SH-SY5Y (cell line): ENCODE measurements around the gene PTPRG.
A peak's percentile ranks its signal among the peaks of the same experiment; 100 is the strongest.

ENCODE experiments used
- GATA2 ChIP-seq: IDR thresholded peaks from 2 replicates; pipeline ENCODE4 v1.6.1; 2011; ENCODE audit warnings: mild to moderate bottlenecking, low read depth, low read length
- GATA3 ChIP-seq: IDR thresholded peaks from 2 replicates; pipeline ENCODE4 v1.6.1; 2011; ENCODE audit warnings: low read depth, mild to moderate bottlenecking, low read length, moderate library complexity

Gene PTPRG

DNA sequence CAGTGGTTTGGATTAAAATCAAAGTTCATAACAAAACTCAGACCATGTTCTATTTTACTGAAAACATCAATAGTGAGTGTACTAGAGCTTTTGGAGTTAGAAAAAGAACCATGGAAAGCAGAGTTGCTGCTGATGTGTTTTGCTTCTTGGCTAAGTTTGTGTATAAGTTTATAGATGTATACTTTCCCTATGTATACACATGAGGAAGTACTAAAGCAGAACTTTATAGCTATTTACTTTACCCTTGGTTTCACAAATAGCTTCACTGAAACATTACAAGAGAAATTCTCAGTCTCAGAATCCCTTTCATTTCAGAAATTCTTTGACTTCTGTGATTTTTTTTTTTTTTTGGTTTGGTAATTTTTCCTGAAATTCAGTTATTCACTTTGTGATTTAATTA lies 229.0 kb downstream of the PTPRG start:
- TF ChIP-seq GATA3 (no peak), GATA2 (no peak)

DNA sequence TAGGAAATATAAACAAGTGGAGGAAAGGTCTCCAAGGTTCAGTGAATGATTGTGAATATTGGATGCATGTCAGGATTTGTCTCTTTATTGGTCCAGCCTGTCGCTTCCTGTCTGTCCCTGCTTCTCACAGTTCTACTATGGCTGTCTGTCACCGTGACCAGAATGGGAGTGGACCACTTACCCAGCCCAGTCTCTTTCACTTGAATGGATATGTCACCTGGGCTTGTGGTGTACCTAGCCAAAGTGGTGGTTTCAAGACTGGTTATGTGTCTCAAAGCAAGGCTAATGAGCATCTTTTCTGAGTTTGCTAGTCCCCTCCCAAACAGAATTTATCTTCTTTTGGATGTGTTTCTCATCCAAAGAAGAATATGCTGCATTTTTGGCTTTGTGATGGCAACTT lies 231.7 kb downstream of the PTPRG start:
- TF ChIP-seq GATA3 (no peak), GATA2 (no peak)

DNA sequence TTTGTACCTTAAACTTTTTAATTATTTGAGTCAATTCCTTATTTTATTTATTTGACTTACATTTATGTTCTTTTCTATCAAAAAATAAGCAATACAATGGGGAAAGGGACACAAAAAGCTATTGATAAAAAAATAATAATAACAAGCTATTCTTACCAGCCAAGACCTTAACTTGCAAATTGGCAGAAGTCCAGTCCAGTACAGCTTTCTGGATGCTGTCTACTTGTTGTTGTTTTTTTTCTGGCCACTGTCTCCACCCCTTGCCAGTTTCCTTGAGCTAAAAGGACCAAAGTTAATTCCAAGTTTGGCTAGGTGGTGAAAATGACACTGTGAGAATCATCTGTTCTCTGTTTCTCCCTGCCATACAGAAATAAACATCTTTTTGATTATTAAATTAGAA lies 232.2 kb downstream of the PTPRG start:
- TF ChIP-seq GATA3 (no peak), GATA2 (no peak)

DNA sequence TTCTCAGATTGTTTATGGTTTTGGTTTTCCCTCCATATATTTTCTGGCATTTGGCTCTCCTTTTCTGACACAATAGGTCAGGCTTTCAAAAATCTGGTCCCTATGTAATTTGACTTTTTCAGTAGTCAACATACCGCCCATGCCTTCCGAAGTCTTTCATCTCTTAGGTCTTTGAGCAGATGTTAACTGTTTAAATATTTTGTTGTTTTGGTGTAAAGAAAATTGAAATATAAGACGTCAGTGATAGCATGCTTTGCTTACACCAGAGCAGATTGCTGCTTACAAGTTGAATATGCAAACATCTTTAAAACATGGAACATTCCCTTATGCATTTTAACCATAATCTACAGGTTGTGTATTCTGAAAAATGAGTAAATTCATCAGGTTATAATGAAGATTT lies 233.0 kb downstream of the PTPRG start:
- no peak for TF ChIP-seq GATA3
- no peak for TF ChIP-seq GATA2

DNA sequence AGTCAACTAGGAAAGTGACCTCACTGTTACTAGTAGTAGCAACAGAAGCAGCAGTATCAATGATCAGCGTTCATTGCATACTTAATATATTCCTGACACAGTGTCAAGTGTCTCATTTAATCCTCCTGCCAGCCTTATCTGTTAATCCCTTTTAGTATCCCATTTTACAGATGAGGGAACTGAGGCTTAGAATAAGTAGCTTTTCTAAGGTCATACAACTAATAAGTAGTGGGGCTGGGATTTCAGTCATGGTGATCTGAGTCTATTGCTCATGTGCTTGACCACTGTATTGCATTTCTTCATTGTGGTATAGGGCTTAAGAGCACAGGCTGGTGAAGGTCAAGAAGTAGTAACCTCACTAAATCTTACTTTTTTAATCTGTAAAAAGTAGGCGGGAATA lies 233.6 kb downstream of the PTPRG start:
- TF ChIP-seq GATA3 = no peak
- no peak for TF ChIP-seq GATA2

DNA sequence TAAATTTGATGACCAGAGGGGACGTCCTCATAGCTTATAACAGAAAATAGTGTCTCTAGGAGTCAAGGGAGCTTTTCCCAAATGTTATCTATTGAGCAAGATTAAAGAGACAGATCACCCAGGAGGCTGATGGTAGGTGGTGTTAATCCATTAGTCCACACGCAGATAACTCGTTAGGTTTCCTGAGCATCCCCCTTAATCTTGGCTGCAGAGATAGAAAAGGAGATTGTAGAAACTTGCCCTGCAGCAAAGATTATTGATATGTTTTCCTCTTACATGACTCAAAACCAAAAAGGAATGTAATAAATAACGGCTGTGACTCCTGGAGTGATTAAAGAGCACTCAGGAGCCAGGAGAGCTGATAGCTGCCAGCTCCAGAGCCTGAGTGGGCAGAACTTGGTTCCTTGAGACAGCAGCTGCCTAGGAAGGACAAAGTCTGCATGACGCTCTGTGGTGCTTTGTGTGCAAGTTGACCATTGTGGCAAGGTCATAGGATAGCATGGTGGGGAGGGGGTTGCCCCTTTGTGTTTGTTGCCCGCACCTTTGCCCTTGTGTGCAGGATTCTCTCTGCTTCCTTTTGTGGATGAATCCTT lies 234.8 kb downstream of the PTPRG start:
- TF ChIP-seq GATA3 (no peak), GATA2 (peak; percentile 55)

DNA sequence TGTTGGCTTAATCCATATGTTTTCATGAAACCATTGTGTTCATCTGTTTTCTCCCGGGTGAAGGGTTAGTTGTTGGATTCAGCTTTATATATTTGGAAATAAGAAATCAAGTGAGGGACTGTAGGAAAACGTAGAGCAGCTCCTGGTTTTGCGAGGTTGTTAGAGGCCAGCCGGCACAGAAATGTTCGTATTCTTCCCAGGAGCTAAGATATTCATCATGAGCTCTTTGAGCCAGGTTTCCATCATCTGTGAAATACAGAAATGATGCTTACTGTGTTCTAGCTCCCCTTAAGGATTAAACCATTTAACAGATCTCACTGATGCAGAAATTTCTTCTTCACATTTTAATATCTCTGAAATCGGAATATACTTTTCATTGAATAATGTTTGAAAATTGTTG lies 235.5 kb downstream of the PTPRG start:
- no peak for TF ChIP-seq GATA3
- no peak for TF ChIP-seq GATA2

DNA sequence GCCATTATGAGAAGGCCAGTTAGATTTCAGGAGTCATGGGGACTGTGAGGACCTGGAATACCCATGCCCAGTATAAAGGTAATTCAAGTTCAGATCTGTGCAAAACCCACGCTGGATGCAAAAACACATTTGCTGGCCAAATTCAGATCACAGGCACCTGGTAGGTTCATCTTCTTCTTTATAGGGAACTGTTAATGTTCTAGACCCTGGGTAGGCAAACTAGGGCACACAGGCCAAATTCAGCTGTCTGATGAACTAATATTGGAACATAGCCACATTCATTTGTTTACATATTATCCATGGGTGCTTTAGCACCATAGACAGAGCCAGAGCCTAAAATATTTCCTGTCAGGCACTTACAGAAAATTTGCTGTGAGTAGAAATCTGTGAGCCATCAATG lies 241.4 kb downstream of the PTPRG start:
- TF ChIP-seq GATA2 = no peak
- no peak for TF ChIP-seq GATA3

DNA sequence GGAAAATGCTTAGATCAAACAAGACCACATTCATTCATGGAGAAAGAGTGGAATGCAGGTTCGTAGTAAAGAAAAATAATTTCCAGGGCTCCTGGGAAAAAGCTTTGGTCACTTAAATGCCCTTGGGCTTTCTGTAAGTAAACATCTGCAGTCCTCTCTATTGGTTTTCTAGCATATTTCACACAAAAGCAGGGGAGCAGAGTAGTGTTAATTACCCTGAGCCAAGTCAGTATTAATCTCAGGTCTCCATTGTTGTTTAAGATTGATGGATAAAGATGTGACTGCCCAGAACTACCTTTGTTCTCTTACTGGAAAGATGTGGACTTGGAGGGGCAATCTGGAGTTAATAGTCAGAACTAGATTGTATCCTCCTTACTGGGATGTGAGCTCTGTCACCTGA lies 242.6 kb downstream of the PTPRG start:
- no peak for TF ChIP-seq GATA3
- TF ChIP-seq GATA2 = no peak

DNA sequence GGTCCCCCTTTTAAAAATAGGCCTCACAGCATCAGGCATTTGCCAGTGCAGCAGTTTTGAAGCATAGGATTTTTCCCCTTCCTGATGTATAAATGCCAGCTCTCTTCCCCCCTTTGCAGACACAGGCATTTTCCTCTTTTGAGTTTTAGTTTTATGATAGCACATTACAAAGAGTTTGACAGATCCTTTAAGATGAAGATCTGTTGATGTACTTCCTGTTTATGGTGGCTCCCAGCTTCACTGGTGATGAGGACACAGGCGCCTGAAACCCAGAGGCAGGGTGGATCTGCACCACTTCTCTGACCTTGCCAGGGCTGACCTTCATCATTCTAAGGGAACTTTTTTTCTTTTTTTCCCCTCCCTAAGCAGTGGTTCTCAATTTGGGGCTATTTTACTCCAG lies 243.4 kb downstream of the PTPRG start:
- no peak for TF ChIP-seq GATA2
- TF ChIP-seq GATA3 = no peak

DNA sequence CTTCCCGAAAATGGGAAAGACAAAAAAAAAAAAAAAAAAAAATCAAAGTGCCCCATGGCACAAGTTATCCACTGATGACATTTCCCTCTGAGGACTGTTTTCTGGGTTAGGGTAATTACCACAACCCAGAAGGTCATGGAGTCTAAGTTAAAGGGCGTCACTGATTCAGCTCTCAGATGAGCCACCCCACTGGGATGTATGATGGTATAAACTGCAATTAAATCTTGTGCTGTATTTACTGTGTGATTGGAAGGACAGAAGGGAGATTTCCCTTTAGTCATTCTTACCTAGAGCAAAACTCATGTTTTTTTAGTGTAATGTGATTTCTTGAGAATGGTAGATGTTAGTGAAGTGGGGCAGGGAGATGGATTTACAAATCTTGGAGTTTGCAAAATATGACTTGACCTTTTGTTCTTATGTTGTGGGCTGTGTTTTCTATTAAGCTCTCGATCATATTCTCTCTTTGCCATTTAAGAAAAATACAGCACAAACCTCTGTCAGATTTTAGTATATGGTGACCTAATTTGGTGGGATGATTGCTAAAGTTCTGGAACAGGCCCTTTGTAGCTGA lies 244.2 kb downstream of the PTPRG start:
- TF ChIP-seq GATA3 (no peak), GATA2 (no peak)

DNA sequence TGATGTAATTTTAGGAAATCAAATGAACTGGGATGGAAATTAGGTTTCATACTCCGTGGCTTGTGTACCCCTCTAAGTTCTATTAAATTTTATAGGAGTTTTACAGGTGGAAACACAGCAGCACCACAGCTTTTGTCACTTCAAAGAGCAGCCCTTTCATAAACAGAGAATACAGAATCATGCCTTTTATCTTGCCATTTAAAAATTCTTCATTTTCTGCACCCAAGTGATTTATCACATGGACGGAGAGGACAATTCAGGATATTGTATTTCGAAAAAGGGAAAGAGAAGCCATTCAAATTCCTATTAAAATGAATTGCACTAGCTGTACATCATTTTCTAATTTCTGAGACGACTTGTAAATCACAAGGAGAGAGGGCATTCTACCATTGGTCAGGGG lies 245.4 kb downstream of the PTPRG start:
- no peak for TF ChIP-seq GATA3
- no peak for TF ChIP-seq GATA2

DNA sequence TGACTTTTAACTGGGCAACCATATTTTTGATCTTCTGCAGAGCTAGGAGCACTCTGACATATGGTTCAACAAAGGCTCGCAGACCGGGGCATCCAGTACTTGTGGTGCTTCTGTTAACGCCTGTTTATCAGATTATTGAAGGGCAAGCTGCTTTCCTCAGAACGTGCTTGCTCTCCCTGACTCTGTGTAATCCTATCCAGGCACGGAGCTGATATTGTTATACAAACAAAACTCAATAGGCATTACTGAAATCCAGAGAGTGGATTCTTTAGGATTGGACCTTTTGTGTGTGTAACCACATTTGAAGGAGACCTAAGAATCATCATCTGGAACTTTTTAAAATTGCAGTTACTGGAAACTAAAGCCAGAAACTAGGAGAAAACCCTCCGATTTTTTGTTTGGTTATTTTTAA lies 246.5 kb downstream of the PTPRG start:
- peak; percentile 67 for TF ChIP-seq GATA2
- TF ChIP-seq GATA3 = no peak

DNA sequence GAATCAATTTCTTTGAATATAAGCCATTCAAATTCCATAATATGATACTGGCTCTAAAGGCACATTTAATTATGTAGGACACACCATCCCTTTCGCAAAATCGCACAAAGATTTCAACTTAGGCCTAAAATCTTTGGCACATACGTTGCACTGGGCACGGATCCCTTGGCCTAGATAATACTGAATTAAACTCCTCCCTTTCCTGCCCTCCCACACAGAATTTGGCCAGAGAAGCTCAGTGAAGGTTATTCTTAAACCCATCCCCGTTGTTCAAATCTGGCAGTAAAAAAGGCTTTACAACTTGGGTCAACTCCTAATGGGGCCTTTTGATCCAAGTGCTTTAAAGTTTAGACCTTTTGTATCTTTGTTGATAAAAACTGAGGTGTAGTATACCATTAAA lies 247.2 kb downstream of the PTPRG start:
- TF ChIP-seq GATA3 (no peak), GATA2 (no peak)

DNA sequence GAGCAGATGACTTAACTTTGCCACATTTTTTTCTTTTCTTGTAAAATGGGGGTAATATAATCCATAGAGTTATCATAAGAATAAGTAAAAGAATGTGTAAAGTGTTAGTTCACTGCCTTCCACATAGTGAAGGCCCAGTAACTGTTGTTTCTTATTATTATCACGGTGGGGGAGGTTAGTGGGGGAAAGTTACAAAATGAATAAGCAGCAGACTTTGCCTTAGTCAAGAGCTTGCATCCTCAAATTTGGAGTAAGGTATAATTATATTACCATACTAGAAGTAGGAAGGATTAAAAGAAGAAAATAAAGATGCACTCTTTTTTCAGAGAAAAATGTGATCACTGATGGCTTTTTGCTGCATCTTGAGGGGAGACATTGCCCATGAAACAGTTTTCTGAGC lies 247.6 kb downstream of the PTPRG start:
- no peak for TF ChIP-seq GATA3
- no peak for TF ChIP-seq GATA2

DNA sequence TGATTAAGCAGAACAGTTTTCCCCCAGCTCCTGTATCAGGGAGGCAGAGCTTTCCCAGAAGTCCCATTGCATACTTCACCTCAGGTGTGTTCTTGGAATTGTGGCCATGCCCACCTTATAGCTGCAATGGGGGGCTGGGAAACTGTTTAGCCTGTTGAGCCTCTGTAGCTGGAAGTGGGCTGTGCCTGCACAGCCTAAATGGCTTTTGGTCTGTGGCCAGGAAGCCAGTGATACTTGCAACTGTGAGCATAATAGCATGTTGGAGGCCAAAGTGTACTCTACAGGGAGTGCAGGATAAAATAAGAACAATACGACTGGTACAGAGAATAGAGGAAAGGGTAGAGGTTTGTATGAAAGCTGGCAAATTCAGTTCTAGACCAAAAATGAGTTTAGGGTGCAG lies 248.5 kb downstream of the PTPRG start:
- TF ChIP-seq GATA2 (no peak), GATA3 (no peak)
